ENCODE results near the gene AGAP3. TPM values are rescaled to one million over a fixed set of nuclear protein-coding genes. Genes with fewer than 3 reads are reported as not detected.

Gene AGAP3
- total RNA-seq, 2 experiments from 2014 or later = 30.0 to 36.2 TPM

DNA sequence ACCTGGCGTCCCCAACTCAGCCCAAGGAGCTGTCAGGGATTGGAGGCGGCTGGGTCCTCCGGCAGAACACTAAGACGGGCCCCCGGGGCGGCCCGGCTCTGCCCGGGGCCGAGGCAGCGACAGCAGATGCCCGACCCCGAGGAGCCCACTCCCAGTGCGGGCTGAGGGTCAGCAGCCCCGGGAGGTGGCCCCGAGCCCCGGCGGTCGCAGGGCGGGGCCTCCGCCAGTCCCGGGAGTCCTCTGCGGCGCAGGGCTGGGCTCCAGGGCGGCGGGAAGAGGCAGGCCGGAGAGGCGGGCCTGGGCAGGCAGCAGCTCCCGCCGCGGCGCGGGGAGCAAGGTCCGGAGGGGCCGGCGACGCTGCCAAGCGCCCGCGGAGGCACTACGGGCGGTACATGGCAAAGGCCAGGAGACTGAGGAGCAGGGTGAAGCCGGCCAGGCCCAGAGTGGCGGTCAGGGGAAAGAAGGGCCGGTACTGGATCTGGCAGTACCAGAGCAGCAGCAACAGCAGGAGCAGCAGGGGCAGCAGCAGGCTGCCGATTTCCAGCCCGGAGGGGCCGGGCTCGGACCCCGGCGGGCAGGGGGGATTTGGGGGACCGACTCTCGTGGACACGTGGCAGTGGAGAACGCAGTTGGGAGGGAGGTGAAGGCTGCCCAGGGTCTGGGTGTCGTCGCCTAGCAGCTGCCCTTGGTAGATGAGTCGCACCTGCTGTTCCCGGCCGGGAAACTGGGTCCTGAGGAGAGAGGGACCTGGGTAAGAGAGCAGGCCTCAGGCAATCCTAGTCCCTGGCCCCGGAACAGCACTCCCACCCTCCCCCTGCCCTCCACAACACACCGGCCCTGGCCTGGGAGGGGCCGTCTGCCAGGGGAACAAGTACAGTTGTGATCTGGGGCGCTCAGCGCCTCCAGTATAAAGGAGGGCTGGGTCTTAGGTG is 4.8 kb upstream of the AGAP3 start:
- Mint-ChIP-seq H3K9me3 (ENCODE audit: low read depth) (no peaks in the 10 kb centered on the region), H3K36me3 (peaks cover 4% of the 10 kb centered on the region), H3K4me1 (peaks cover 50% of the 10 kb centered on the region), H3K4me3 (peak overlapping the region; percentile 95), H3K27ac (peak overlapping the region; percentile 62), H3K27me3 (peaks cover 11% of the 10 kb centered on the region)
- DNase-seq (no peak), ATAC-seq (no peak)
- CTCF ChIA-PET = interaction anchor here (1.0 to 1.9 kb wide), 10 partner anchors 8 to 163 kb away, joined by 3 to 6 read pairs (median 4); partner anchors contain the start of genes ABCB8 and SLC4A2

DNA sequence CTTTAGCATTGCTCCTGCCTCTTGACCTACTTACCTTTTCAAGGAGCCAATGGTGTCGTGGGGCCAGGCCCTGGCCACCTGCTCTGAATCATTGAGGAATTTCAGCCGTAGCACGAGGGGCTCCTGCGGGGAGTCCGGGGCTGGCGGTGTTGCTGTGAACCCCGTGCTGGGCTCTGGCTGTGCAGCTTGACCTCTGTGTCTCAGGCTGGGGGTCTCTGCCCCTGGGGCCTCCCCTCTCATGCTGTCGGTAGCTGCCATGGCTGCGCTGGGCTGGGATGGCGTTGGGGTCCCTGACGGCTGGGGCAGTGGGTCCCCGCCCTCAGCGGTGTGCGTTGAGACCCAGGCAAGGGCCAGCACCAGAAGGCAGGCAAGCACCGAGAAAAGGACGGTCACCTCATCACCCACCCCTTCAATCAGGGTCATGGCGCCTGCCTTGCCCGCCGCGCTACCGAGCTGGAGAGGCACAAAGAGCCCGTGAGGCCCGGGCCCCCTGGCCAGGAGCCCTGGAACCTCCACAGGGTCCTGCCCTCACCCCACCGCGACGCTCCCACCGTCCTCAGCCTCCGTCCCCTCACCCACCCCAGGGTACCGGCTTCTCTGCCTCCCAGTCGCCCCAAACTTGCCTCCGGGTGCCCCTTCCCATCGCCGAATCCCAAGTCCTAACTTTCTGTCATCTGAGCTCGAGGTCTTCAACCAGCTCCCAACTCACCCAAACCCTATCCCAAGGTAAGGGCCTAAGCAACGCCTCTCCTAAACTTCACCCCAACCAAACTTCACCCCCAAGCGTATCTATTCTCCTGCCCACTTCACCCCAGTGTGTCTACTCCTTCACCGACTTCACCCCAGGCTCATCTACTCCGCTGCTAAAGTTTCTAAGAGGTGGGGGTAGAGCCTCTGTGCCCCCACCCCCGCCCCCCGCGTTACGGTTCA is 3.9 kb upstream of the AGAP3 start:
- peaks cover 50% of the 10 kb centered on the region for H3K4me1 Mint-ChIP-seq
- no peak for DNase-seq
- H3K9me3 Mint-ChIP-seq (ENCODE audit: low read depth) = no peaks in the 10 kb centered on the region
- peak overlapping the region; percentile 94 for H3K27ac Mint-ChIP-seq
- peaks cover 4% of the 10 kb centered on the region for H3K36me3 Mint-ChIP-seq
- CTCF ChIA-PET = interaction anchor here (1.1 to 3.4 kb wide), 6 partner anchors 22 to 64 kb away, joined by 3 to 15 read pairs (median 4); partner anchors contain the start of gene ABCB8
- peak overlapping the region; percentile 95 for H3K4me3 Mint-ChIP-seq
- peaks cover 11% of the 10 kb centered on the region for H3K27me3 Mint-ChIP-seq
- ATAC-seq = no peak

DNA sequence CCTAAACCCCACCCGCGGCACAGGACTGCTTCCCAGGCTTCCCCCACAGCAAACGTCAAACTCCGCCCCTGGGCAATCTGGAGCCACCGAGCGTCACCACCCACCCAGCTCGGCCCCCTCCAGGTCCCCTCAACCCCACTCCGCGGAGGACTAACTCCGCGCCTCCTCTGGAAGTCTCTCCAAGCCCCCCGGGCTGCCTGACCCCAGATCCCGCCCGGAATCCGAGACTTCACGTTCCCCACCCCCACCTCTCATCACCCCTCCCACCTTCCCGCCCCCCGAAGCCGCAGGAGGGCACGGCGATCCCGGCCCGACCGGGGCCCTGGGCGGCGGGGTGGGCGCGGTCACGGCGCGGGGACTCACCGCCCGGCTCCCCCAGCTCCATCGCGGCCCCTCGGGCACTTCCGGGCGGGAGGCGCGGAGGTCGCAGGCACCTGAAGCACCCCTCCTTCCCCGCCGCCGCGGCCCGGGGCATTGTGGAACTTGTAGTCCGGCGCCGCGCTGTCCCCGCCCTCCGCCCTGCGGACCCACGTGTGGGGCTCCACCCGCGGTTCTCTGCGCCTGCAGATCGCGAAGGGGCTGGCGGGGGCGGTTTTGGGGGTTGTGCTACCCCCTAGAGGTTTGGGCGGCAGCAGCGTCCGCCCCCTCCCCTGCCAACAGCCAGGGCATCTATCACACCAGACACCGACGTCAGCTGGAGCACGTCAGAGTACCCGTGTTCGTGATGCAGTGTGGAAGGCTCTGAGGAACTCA is 3.0 kb upstream of the AGAP3 start, which contains the start of gene TMUB1:
Gene TMUB1, minus strand, starts transcription at position 423 of the 753 bp plus-strand sequence. CDS start 930 bp downstream, outside the sequence.
- Mint-ChIP-seq H3K27me3 (peaks cover 14% of the 10 kb centered on the region), H3K9me3 (ENCODE audit: low read depth) (no peaks in the 10 kb centered on the region), H3K27ac (peak within 1 kb of the TSS; percentile 94), H3K36me3 (peaks cover 4% of the 10 kb centered on the region), H3K4me3 (peak within 1 kb of the TSS; percentile 95), H3K4me1 (peaks cover 52% of the 10 kb centered on the region)
- CTCF ChIA-PET = interaction anchor here (0.6 to 3.4 kb wide), 9 partner anchors 16 to 75 kb away, joined by 3 to 15 read pairs (median 3); partner anchors contain the start of genes ABCB8 and SLC4A2
- ATAC-seq (peak; percentile 63), DNase-seq (peak; percentile 88)

DNA sequence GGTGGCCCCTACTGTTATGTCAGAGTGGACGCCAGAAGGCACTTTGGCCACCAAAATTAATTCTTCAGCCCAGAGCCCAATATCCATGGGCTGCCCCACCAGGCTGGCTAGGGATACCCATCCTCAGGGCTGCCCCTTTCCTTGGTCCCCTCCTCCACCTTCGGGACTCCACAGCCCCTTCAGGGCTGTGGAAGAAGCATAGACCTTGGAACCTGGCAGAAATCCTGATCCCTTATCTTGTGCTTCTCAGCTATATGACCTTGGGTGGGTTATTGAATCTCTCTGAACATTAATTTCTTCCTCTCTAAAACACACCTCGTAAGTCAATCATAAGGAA is 2.5 kb upstream of the AGAP3 start:
- H3K9me3 Mint-ChIP-seq (ENCODE audit: low read depth) = no peaks in the 10 kb centered on the region
- H3K4me3 Mint-ChIP-seq = peak overlapping the region; percentile 95
- ATAC-seq = no peak
- peak overlapping the region; percentile 61 for H3K27ac Mint-ChIP-seq
- H3K36me3 Mint-ChIP-seq = peaks cover 4% of the 10 kb centered on the region
- H3K27me3 Mint-ChIP-seq = peaks cover 16% of the 10 kb centered on the region
- CTCF ChIA-PET = interaction anchor here (0.6 to 3.4 kb wide), 9 partner anchors 16 to 79 kb away, joined by 3 to 15 read pairs (median 4); partner anchors contain the start of genes ABCB8 and SLC4A2
- DNase-seq = no peak
- peaks cover 47% of the 10 kb centered on the region for H3K4me1 Mint-ChIP-seq

DNA sequence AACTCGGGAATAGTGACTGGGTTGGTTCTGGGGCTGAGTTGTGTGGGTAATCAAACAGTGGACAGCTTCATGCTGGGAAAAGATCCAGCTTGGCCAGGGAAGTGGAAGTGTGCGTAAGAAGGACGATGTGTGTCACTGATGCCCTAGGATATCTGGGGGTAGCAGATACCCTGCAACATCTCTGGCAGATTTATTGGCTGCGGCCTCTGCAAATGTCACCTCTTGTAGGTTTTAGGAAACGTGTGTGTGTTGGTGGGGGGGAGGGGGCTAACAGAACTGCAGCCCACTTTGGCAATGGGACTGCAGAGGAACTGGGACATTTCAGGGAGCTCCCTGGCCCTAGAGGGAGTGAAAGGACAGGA is 965 bp upstream of the AGAP3 start:
- ATAC-seq = no peak
- CTCF ChIA-PET = interaction anchor here (1.2 to 3.4 kb wide), 6 partner anchors 9 to 57 kb away, joined by 3 to 15 read pairs (median 4); partner anchors contain the start of gene ABCB8
- DNase-seq = no peak
- Mint-ChIP-seq H3K9me3 (ENCODE audit: low read depth) (no peaks in the 10 kb centered on the region), H3K27ac (peak overlapping the region; percentile 4), H3K27me3 (peaks cover 16% of the 10 kb centered on the region), H3K4me3 (peak overlapping the region; percentile 76), H3K36me3 (no peaks in the 10 kb centered on the region), H3K4me1 (peaks cover 37% of the 10 kb centered on the region)

DNA sequence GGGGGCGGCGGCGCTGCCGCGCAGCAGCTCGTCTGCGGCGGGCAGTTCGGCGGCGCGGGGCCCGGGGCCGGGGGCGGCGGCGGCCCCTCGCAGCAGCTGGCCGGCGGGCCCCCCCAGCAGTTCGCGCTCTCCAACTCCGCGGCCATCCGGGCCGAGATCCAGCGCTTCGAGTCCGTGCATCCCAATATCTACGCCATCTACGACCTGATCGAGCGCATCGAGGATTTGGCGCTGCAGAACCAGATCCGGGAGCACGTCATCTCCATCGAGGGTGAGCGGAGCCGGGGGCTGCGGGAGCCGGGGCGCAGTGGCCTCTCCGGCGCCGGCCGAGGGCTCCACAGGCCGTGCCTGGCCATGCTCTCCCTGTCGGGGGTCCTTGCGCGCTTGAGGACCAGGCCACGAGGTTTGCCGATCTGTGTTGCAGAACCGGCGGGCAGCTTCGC is 548 bp downstream of the AGAP3 start:
- H3K4me1 Mint-ChIP-seq = peaks cover 35% of the 10 kb centered on the region
- CTCF ChIA-PET = interaction anchor here (10.1 kb wide), 1 partner anchor 23 kb away, joined by 69 read pairs; no protein-coding TSS in a partner anchor
- peak overlapping the region; percentile 79 for H3K27ac Mint-ChIP-seq
- peak overlapping the region; percentile 80 for H3K4me3 Mint-ChIP-seq
- H3K27me3 Mint-ChIP-seq = peaks cover 16% of the 10 kb centered on the region
- ATAC-seq (peak; percentile 9), DNase-seq (peak; percentile 58)
- H3K9me3 Mint-ChIP-seq (ENCODE audit: low read depth) = no peaks in the 10 kb centered on the region
- H3K36me3 Mint-ChIP-seq = no peaks in the 10 kb centered on the region

DNA sequence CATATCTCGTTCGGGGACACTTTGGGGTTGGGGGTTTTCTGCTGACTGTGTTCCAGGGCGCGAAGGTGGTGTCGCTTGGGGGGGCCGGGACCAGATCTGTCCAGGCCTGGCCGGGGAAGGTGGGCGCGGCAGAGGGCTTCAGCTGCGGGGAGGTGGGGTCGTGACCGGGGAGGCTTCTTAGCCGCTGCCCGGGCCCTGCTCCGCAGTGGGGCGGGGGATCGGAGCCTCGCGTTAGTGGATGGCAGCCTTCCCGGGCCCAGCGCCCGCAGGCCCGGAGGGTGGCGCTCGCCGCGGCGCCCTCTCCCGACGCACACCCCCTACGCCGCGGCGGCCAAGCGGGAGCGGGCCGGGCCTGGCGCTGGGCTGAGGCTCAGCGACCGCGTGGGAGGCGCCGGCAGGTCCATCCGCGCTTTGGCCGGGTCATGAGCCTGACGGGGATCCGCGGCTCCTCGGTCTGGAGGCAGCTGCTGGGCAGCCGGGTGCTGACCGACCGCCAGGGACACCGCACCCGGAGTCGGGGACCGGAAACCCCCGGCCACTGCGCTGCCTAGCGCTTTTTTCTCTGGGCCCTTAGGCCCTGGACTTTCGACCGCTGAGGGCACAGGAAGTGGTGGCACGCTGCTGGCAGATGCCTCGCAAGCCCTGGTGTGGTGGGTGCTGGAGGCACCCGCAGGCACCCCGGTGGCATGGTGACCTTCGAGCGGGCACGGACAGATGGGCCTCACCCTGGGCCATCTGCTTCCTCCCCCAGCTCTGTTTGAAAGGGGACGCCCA is 1.2 kb downstream of the AGAP3 start:
- Mint-ChIP-seq H3K36me3 (no peaks in the 10 kb centered on the region), H3K4me1 (peaks cover 31% of the 10 kb centered on the region), H3K27me3 (peaks cover 16% of the 10 kb centered on the region), H3K9me3 (ENCODE audit: low read depth) (no peaks in the 10 kb centered on the region), H3K27ac (no peak overlapping the region), H3K4me3 (peak overlapping the region; percentile 80)
- DNase-seq (no peak), ATAC-seq (peak; percentile 8)
- CTCF ChIA-PET = interaction anchor here (0.9 to 10.1 kb wide), 5 partner anchors 9 to 156 kb away, joined by 3 to 69 read pairs (median 6); no protein-coding TSS in a partner anchor

DNA sequence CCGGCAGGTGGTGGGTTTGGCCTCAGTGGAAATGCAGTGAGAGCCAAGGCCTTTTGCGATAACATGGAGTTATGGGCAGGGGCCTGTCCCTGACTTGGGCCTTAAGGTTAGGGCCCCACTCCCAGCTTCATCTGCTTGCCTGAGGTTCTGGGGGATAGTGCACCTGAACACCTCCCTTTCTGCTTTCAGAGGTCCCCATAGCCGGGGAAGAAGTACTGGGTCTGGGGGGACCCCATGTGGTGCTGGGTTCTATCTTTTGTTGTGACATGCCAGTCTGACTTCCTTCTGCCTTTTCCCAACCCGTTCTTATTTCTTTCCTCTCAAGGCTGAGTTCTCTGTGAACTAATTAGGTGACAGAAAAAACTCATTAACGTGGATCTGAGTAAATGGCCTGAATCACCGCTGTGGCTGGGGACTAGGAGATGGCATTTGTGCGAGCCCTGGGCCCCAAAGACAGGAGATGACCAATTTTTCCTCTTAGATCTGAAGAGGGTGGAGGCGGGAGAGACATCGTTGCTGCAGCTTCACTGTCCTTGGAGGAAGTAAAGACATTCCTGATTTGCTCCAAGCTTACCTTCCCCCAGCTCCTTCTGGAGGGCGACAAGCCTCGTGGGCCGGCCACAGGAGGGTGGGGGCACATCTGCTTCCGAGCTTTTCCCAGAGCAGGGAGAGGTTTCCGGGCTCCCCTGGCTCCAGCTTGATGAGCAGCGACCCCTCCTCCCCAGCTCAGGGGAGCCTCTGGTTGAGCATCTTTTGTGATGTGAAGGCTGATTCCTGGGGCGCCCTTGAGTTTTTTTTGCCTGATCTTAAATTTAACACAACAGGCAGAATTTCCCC is 2.0 kb downstream of the AGAP3 start:
- Mint-ChIP-seq H3K36me3 (no peaks in the 10 kb centered on the region), H3K4me1 (peaks cover 27% of the 10 kb centered on the region), H3K27me3 (peaks cover 16% of the 10 kb centered on the region), H3K27ac (no peak overlapping the region), H3K4me3 (peak overlapping the region; percentile 42), H3K9me3 (ENCODE audit: low read depth) (no peaks in the 10 kb centered on the region)
- CTCF ChIA-PET = interaction anchor here (0.8 to 10.1 kb wide), 7 partner anchors 8 to 156 kb away, joined by 3 to 69 read pairs (median 4); partner anchors contain the start of gene FASTK
- DNase-seq = no peak
- no peak for ATAC-seq

DNA sequence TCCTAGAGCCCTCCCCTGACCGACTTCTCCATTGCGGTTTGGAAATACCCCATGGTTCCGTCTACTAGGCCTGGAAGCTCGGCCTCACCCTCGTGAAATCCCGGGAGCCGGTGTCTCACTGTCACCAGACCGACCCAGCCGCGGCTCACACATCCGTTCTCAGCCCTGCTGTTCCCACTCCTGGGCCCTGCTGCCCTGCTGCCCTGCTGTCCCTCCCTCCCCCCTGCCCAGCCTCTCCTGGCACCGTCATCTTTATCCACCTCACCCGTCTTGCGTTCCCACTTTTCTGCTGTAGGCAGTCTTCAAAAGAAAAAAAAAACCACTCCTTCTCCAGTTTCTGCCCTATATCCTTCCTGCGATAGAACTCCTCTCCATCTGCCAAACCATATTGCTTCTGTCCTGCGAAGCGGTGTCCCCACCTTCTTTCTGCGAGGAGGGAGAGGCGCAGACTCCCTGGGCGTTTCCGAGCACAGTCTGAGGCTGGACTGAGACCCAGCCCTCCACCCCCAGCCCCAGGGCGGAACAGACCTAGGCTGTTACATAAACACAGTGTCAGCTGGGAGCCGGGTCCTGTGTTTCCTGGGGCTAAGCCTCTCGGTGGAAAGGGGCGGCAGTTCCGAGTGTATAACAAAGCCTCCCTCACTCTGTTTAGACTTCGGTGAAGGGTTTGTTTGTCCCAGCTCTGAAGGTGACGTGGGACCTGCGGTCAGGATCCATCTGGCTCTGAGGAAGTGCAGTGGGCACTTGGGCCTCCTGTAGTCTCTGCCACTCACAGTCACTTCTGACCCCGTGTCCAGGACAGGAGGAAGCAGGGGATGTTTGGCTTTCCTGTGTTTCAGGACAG is 2.8 kb downstream of the AGAP3 start:
- H3K4me1 Mint-ChIP-seq = peaks cover 23% of the 10 kb centered on the region
- no peak for DNase-seq
- no peaks in the 10 kb centered on the region for H3K36me3 Mint-ChIP-seq
- H3K27ac Mint-ChIP-seq = no peak overlapping the region
- no peak for ATAC-seq
- peaks cover 16% of the 10 kb centered on the region for H3K27me3 Mint-ChIP-seq
- CTCF ChIA-PET = interaction anchor here (0.8 to 10.1 kb wide), 7 partner anchors 8 to 155 kb away, joined by 3 to 69 read pairs (median 4); partner anchors contain the start of gene FASTK
- no peaks in the 10 kb centered on the region for H3K9me3 Mint-ChIP-seq (ENCODE audit: low read depth)
- no peak overlapping the region for H3K4me3 Mint-ChIP-seq

DNA sequence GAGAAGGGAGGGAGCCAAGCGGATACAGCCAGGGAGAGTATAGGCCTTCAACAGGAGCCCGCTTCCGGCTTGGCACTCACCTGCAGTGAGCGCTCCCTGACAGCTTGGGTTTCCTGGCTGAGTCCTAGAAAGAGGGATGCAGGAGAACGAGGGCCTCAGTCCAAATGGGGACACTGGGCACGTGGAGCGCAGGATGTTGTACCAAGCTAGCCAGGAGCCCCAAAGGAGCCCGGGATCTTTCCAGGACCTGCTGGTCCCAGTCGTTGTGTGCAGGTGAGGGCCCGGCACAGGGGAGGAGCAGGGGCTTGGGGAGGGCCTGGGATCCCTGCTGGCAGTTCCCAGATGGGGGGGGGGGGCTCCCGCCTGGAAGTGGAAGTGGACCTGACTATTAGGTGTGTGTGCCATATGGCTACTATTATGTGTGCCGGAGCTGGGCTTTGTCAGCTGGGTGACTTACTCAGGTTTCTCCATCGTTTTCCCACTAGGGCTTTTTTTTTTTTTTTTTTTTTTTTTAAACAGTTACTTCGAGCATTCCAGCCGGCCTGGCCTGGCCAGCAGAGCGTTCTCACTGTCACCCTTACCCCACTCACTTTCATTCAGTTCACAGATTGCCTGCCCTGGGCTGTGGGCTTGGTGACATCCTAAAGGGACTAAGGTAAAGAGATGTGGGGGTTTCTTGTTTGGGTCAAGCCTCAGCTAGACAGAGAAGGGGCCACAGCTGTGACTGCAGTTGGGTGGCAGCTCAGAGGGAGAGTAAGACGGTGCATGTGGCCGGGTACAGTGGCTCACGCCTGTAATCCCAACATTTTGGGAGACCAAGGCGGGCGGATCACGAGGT is 3.8 kb downstream of the AGAP3 start:
- H3K27ac Mint-ChIP-seq = no peak overlapping the region

More for the DNA sequence above, 3.8 kb downstream of the AGAP3 start:
- no peak for DNase-seq
- no peak for ATAC-seq
- Mint-ChIP-seq H3K4me3 (no peak overlapping the region), H3K36me3 (no peaks in the 10 kb centered on the region), H3K27me3 (peaks cover 11% of the 10 kb centered on the region), H3K4me1 (peaks cover 17% of the 10 kb centered on the region), H3K9me3 (ENCODE audit: low read depth) (no peaks in the 10 kb centered on the region)
- CTCF ChIA-PET = interaction anchor here (0.6 to 10.1 kb wide), 4 partner anchors 9 to 64 kb away, joined by 3 to 69 read pairs (median 4); partner anchors contain the start of gene FASTK

All from activated CD8-positive, alpha-beta memory T cell treated with anti-CD3 and anti-CD28 coated beads, Interleukin-2, amount 10 ng/mL, durations not matched to agents 7 days and 5 days (primary cell).